Fibroblast of lung (primary cell): ENCODE results near the gene RAC2. TPM values are rescaled to one million over a fixed set of nuclear protein-coding genes. Genes with fewer than 3 reads are reported as not detected.

Experiments
- DNase-seq, 2 donors: peaks; one replicate each; pipeline versions ENCODE4 v3.0.0 to v3.0.0-alpha.2; 2010; ENCODE audit warnings: low read depth in 2 of 2
- H2AFZ ChIP-seq: 2 replicates; pipeline ENCODE4 v1.5.1; 2012; ENCODE audit warnings: low read length, control low read depth, inconsistent platforms
- H3K27ac ChIP-seq: 2 replicates; pipeline ENCODE4 v1.5.1; 2011; ENCODE audit warnings: low read length, control low read depth; ENCODE audit not compliant: insufficient read depth
- H3K27me3 ChIP-seq: 2 replicates; pipeline ENCODE4 v1.5.1; 2011; ENCODE audit warnings: mild to moderate bottlenecking, low read length; ENCODE audit not compliant: control insufficient read depth, insufficient read depth
- H3K36me3 ChIP-seq: 2 replicates; pipeline ENCODE4 v1.5.1; 2011; ENCODE audit warnings: low read length; ENCODE audit not compliant: control insufficient read depth, insufficient read depth
- H3K4me1 ChIP-seq: 2 replicates; pipeline ENCODE4 v1.5.1; 2011; ENCODE audit warnings: low read length; ENCODE audit not compliant: control insufficient read depth, insufficient read depth; ENCODE audit errors: extremely low read depth
- H3K4me2 ChIP-seq: 2 replicates; pipeline ENCODE4 v1.5.1; 2011; ENCODE audit warnings: low read length, control low read depth; ENCODE audit not compliant: insufficient read depth; ENCODE audit errors: extremely low read depth
- H3K4me3 ChIP-seq, 4 experiments: fragments of 200-600 bp in 1 of 4; sonication (generic) in 1 of 4; replicated peaks in 1 of 4; 2 replicates each; pipeline ENCODE4 v1.5.1; 2011 to 2016; ENCODE audit warnings: low read length in 4 of 4, low read depth in 3 of 4, mild to moderate bottlenecking in 3 of 4, control low read depth in 2 of 4, inconsistent platforms in 1 of 4, mixed read lengths in 1 of 4; ENCODE audit not compliant: insufficient read depth in 1 of 4; ENCODE audit errors: control extremely low read depth in 1 of 4
- H3K79me2 ChIP-seq: 2 replicates; pipeline ENCODE4 v1.5.1; 2012; ENCODE audit warnings: mild to moderate bottlenecking, low read length, inconsistent platforms; ENCODE audit not compliant: control insufficient read depth, insufficient read depth
- H3K9ac ChIP-seq: 2 replicates; pipeline ENCODE4 v1.5.1; 2011; ENCODE audit warnings: mild to moderate bottlenecking, low read length, control low read depth; ENCODE audit not compliant: insufficient read depth
- H3K9me3 ChIP-seq: 2 replicates; pipeline ENCODE4 v1.5.1; 2012; ENCODE audit warnings: low read depth, low read length; ENCODE audit not compliant: control insufficient read depth, insufficient read depth
- H4K20me1 ChIP-seq: 2 replicates; pipeline ENCODE4 v1.5.1; 2011; ENCODE audit warnings: low read length; ENCODE audit not compliant: control insufficient read depth, insufficient read depth; ENCODE audit errors: extremely low read depth
- CTCF ChIP-seq, 2 donors: IDR thresholded peaks in 1 of 2; conservative IDR thresholded peaks in 1 of 2; 1 replicate in 1 of 2; 2 replicates in 1 of 2; pipeline ENCODE4 v1.5.1; 2011 to 2012; ENCODE audit warnings: low read length in 2 of 2, control low read depth in 1 of 2, inconsistent platforms in 1 of 2, low read depth in 1 of 2, mild to moderate bottlenecking in 1 of 2
- EZH2 ChIP-seq: IDR thresholded peaks from 2 replicates; pipeline ENCODE4 v1.5.1; 2012; ENCODE audit warnings: low read length, control low read depth, mild to moderate bottlenecking; ENCODE audit errors: missing control alignments
- polyA plus RNA-seq, 2 donors: library from polyadenylated mRNA; depleted of rRNA in 1 of 2; stranded (reverse) in 1 of 2; unstranded in 1 of 2; fragments of >200 nt; gene quantifications; 2 replicates each; pipeline ENCODE4 v1.2.1, GENCODE V29; 2011 to 2012; ENCODE audit warnings: missing spikeins in 1 of 2
- total RNA-seq: library from RNA; depleted of rRNA; stranded (reverse); fragments of >200 nt; gene quantifications from 2 replicates; pipeline ENCODE4 v1.2.1, GENCODE V29; 2014

Gene RAC2
- total and polyA plus RNA-seq, 2 donors (not counting 1 experiment from before 2014, with no cell fraction given), result 2.1 to 10.5 TPM

- Histone ChIP-seq H2AFZ (no peak overlapping the region), H4K20me1 (no peaks in the 10 kb centered on the region), H3K36me3 (no peaks in the 10 kb centered on the region), H3K27me3 (no peaks in the 10 kb centered on the region), H3K79me2 (no peaks in the 10 kb centered on the region), H3K4me2 (no peak overlapping the region), H3K9ac (no peak overlapping the region), H3K9me3 (no peaks in the 10 kb centered on the region), H3K27ac (no peak overlapping the region), H3K4me1 (no peaks in the 10 kb centered on the region), H3K4me3 (no peak overlapping the region)
- no peak for DNase-seq
- TF ChIP-seq EZH2 (no peak), CTCF (conservative IDR thresholded peaks at IDR 0.05 in 1 of 2, IDR thresholded peaks at IDR 0.05 in 1 of 2; ENCODE audit: low read depth in 1 of 2, low read length in 2 of 2) (no peak)
These were observed 5.9 kb upstream of the RAC2 start for GRCh38 chr22:37249986-37250385.

GRCh38 chr22:37248251-37248650 is 4.2 kb upstream of the RAC2 start:
- DNase-seq, result no peak
- Histone ChIP-seq H2AFZ (no peak overlapping the region), H3K79me2 (no peaks in the 10 kb centered on the region), H3K36me3 (no peaks in the 10 kb centered on the region), H3K9ac (no peak overlapping the region), H4K20me1 (no peaks in the 10 kb centered on the region), H3K27me3 (no peaks in the 10 kb centered on the region), H3K4me1 (peaks cover 2% of the 10 kb centered on the region), H3K27ac (no peak overlapping the region), H3K9me3 (no peaks in the 10 kb centered on the region), H3K4me3 (no peak overlapping the region), H3K4me2 (no peak overlapping the region)
- TF ChIP-seq EZH2 (no peak), CTCF (conservative IDR thresholded peaks at IDR 0.05 in 1 of 2, IDR thresholded peaks at IDR 0.05 in 1 of 2; ENCODE audit: low read depth in 1 of 2, low read length in 2 of 2) (no peak)

DNA sequence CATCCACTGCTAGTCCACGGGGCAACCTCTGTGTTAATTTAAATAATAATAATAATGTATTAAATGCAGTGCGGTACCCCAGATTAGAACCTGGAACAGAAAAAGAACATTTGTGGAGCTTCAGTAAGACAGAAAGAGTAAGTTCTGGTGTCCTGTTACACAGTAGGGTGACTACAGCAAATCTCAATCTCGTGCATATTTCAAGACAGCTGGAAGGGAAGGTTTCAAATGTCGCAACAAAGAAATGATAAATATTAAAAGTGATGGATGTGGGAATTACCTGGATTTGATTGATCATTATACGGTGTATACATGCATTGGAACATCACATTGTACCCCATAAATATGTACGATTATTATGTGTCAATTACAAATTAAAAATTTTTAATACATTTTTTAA is 1.7 kb upstream of the RAC2 start:
- Histone ChIP-seq H3K27ac (no peak overlapping the region), H3K4me3 (no peak overlapping the region)

More for the DNA sequence above, 1.7 kb upstream of the RAC2 start:
- no peaks in the 10 kb centered on the region for H3K36me3 ChIP-seq
- TF ChIP-seq CTCF (conservative IDR thresholded peaks at IDR 0.05 in 1 of 2, IDR thresholded peaks at IDR 0.05 in 1 of 2; ENCODE audit: low read depth in 1 of 2, low read length in 2 of 2) (no peak), EZH2 (no peak)
- no peaks in the 10 kb centered on the region for H3K27me3 ChIP-seq
- H2AFZ ChIP-seq, result no peak overlapping the region
- H3K9ac ChIP-seq, result no peak overlapping the region
- peaks cover 9% of the 10 kb centered on the region for H3K4me1 ChIP-seq
- no peak for DNase-seq
- H4K20me1 ChIP-seq, result no peaks in the 10 kb centered on the region
- H3K4me2 ChIP-seq, result no peak overlapping the region
- no peaks in the 10 kb centered on the region for H3K79me2 ChIP-seq
- H3K9me3 ChIP-seq, result no peaks in the 10 kb centered on the region
